GM11168 (cell line): Measurements from ENCODE around the gene OR5A1.

Experiments
- in situ Hi-C: fragments of 300-500 bp; cut with MboI; formaldehyde crosslinking; loops from one replicate; pipeline ENCODE4 v1.12.0; 2022; ENCODE audit warnings: low sequenced_read_pairs; ENCODE audit not compliant: unreplicated experiment

OR5A1 gene

DNA sequence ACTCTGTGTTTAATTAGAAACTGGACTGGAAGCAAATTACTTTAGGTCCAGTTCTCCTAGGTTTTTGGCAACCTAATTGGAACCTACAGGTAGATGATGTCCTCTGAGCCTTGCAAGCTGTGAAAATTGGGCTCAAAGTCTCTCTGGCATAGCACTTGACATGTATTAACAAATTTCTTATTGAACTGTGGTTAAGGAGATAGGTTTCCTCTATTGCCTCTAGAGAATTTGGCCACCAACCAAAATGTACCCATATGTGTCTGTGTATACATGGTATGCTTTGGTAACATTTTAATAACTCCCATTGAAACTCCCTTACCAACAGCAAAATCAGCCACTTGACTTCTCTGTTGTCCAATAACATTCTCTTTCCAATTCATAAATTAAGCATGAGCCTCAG lies 36.7 kb downstream of the OR5A1 start, which contains the start of gene OR4D10:
Gene OR4D10 (plus strand): TSS at position 301 of the 400 bp plus-strand sequence. CDS start 4,115 bp downstream, outside the sequence.
- in situ Hi-C loops: no loop called here

DNA sequence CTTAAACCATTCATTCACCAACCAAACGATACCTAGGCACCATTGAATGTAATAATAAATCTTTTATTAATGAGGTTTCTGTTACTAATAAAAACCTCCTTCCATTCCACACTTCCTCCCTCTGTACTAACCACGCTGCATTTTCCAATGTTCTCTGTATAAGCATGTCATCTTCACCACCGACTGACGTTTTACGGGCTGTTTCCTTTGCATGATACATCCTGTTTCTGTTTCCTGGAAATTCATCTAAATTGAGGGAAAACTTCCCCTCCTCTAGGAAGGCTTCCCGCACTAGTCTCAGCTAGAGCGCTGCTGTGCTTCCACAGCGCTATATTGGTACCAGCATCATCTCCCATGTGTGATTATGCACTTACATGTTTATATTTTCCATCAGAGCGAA lies 38.9 kb downstream of the OR5A1 start:
- in situ Hi-C loops: no loop called here

DNA sequence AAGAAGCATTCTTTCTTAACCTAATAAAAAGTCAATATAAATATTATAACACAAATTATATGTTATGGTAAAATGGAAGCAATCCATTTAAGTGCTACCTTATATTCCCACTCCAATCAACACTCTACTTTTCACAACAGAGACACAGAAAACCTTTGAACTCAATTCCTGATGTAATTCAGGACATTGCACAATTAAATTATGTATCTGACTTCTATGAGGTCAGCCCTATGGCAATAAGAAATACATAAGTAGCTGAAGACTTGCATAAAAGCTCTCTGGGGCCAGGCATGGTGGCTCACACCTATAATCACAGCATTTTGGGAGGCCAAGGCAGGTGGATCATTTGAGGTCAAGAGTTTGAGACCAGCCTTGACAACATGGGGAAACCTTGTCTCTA lies 43.6 kb downstream of the OR5A1 start:
- in situ Hi-C loops: no loop called here

DNA sequence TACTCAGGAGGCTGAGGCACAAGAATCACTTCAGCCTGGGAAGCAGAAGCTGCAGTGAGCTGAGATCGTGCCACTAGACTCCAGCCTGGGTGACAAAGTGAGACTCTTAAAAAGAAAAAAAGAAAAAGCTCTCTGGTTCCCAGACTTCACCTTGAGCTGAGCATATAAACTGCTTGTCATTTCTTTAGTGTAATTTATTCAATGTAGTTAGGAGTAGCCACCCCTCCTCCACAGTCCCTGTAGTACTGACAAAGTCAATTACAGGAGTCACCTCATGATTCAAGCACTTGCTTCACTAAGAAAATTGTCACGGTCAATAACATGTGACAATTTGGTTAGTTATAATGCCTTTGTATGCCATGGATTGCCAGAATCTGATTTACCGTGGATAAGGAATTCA lies 44.1 kb downstream of the OR5A1 start:
- in situ Hi-C loops: no loop called here
